A549 (cell line): ENCODE data around the gene AKTIP. TPM values are rescaled to one million over a fixed set of nuclear protein-coding genes. Genes with fewer than 3 reads are reported as not detected.

Experiments
- ATAC-seq, 2 experiments: fragments of 200-7000 bp in 1 of 2; fragments of >200 bp in 1 of 2; cut with Nextera tagmentation in 1 of 2; cut with Tn5 transposase in 1 of 2; 3 replicates each; pipeline versions ENCODE4 v1.8.0 to v1.9.1; 2018 to 2020; ENCODE audit warnings: mild to moderate bottlenecking in 1 of 2, moderate library complexity in 1 of 2
- CTCF ChIA-PET: fragments of 300-600 bp; sonication (Branson Sonifier 250); formaldehyde crosslinking; extraction: SDS; loops from one replicate; lab custom pipeline; 2021; ENCODE audit warnings: antibody characterized with exemption, inconsistent platforms; lab: Yijun Ruan, JAX
- POLR2A ChIA-PET: fragments of 350-600 bp; formaldehyde crosslinking; extraction: SDS; loops from one replicate; lab custom pipeline; 2021; ENCODE audit warnings: antibody characterized with exemption, inconsistent platforms; lab: Yijun Ruan, JAX
- DNase-seq, 2 experiments: peaks; one replicate each; pipeline versions ENCODE4 v3.0.0 to v3.0.0-alpha.2; 2011 to 2016; ENCODE audit warnings: low read depth in 1 of 2, low spot score in 1 of 2
- FAIRE-seq: peaks from 2 replicates; lab custom pipeline; 2011; peaks lifted over from hg19 to GRCh38; lab: Jason Lieb, UNC
- H3K27ac ChIP-seq, 2 experiments: fragments of >200 bp; sonication (Bioruptor Twin); formaldehyde crosslinking; 3 replicates each; pipeline ENCODE4 v1.5.1; 2016 to 2017
- H3K4me1 ChIP-seq: fragments of >200 bp; sonication (Bioruptor Twin); formaldehyde crosslinking; 3 replicates; pipeline ENCODE4 v1.6.1; 2016
- H3K4me2 ChIP-seq: fragments of >200 bp; sonication (Bioruptor Twin); formaldehyde crosslinking; 3 replicates; pipeline ENCODE4 v1.6.1; 2016
- H3K4me3 ChIP-seq: fragments of >200 bp; sonication (Bioruptor Twin); formaldehyde crosslinking; 3 replicates; pipeline ENCODE4 v1.5.1; 2016
- H3K9me3 ChIP-seq: fragments of >200 bp; sonication (Bioruptor Twin); formaldehyde crosslinking; 3 replicates; pipeline ENCODE4 v1.6.1; 2016
- BHLHE40 ChIP-seq: IDR thresholded peaks from 2 replicates; pipeline ENCODE4 v1.6.1; 2012; ENCODE audit warnings: low read depth, low read length, inconsistent platforms
- CBX2 ChIP-seq: fragments of 200-600 bp; sonication (generic); IDR thresholded peaks from 2 replicates; pipeline ENCODE4 v1.6.1; 2016; ENCODE audit warnings: low read depth, mild to moderate bottlenecking, borderline replicate concordance
- CHD4 ChIP-seq: fragments of 200-600 bp; sonication (generic); IDR thresholded peaks from 2 replicates; pipeline ENCODE4 v1.6.1; 2016; ENCODE audit warnings: antibody characterized with exemption, mild to moderate bottlenecking, borderline replicate concordance
- EHMT2 ChIP-seq: fragments of 200-600 bp; sonication (generic); IDR thresholded peaks from 2 replicates; pipeline ENCODE4 v1.6.1; 2016; ENCODE audit warnings: antibody characterized with exemption, low read depth, mild to moderate bottlenecking, moderate library complexity
- FOSL2 ChIP-seq, 2 experiments: fragments of 450-650 bp in 1 of 2; fragments of >200 bp in 1 of 2; sonication (Bioruptor Twin) in 1 of 2; formaldehyde crosslinking; IDR thresholded peaks; 2 replicates each; pipeline versions ENCODE4 v1.5.0 to v1.6.1; 2016 to 2020; ENCODE audit warnings: mild to moderate bottlenecking in 1 of 2, moderate library complexity in 1 of 2
- GATA3 ChIP-seq: IDR thresholded peaks from 2 replicates; pipeline ENCODE4 v1.6.1; 2012; ENCODE audit warnings: borderline replicate concordance
- HDAC2 ChIP-seq: fragments of 200-600 bp; sonication (generic); IDR thresholded peaks from 2 replicates; pipeline ENCODE4 v1.6.1; 2016
- HOXA7 ChIP-seq: fragments of 250-450 bp; sonication (Bioruptor Pico); IDR thresholded peaks from 2 replicates; pipeline ENCODE4 v1.5.0; 2020; ENCODE audit warnings: mild to moderate bottlenecking, moderate library complexity
- JUNB ChIP-seq: fragments of >200 bp; sonication (Bioruptor Twin); formaldehyde crosslinking; IDR thresholded peaks from 2 replicates; pipeline ENCODE4 v1.6.1; 2016
- MAFK ChIP-seq: fragments of 450-650 bp; IDR thresholded peaks from 2 replicates; pipeline ENCODE4 v1.6.1; 2014; ENCODE audit not compliant: partially characterized antibody
- MYC ChIP-seq: IDR thresholded peaks from 2 replicates; pipeline ENCODE4 v1.6.1; 2012; ENCODE audit warnings: mild to moderate bottlenecking, inconsistent platforms, low read length, improper control_type of control experiment, borderline replicate concordance
- NFE2L2 ChIP-seq: fragments of 150-350 bp; conservative IDR thresholded peaks from 2 replicates; pipeline ENCODE4 v1.6.1; 2014; ENCODE audit warnings: low read length
- NR3C1 ChIP-seq: fragments of >200 bp; sonication (Bioruptor Twin); formaldehyde crosslinking; IDR thresholded peaks from 3 replicates; pipeline ENCODE4 v1.6.1; 2017
- POLR2A ChIP-seq: IDR thresholded peaks from 2 replicates; pipeline ENCODE4 v1.6.1; 2012; ENCODE audit warnings: mild to moderate bottlenecking, low read length
- RAD21 ChIP-seq, 2 experiments: fragments of >200 bp in 1 of 2; sonication (Bioruptor Twin) in 1 of 2; formaldehyde crosslinking in 1 of 2; IDR thresholded peaks in 1 of 2; conservative IDR thresholded peaks in 1 of 2; 2 replicates in 1 of 2; 3 replicates in 1 of 2; pipeline ENCODE4 v1.6.1; 2012 to 2018; ENCODE audit warnings: inconsistent platforms in 1 of 2
- RARB ChIP-seq: fragments of 250-450 bp; sonication (Bioruptor Pico); IDR thresholded peaks from 2 replicates; pipeline ENCODE4 v1.8.0; 2021; ENCODE audit warnings: mild to moderate bottlenecking, moderate library complexity
- RNF2 ChIP-seq: fragments of 200-600 bp; sonication (generic); IDR thresholded peaks from 2 replicates; pipeline ENCODE4 v1.6.1; 2016; ENCODE audit warnings: low read depth, mild to moderate bottlenecking, antibody characterized with exemption, moderate library complexity, borderline replicate concordance
- SMC3 ChIP-seq: fragments of >200 bp; sonication (Bioruptor Twin); formaldehyde crosslinking; IDR thresholded peaks from 3 replicates; pipeline ENCODE4 v1.6.1; 2018; ENCODE audit warnings: inconsistent platforms
- SREBF2 ChIP-seq: fragments of 450-650 bp; IDR thresholded peaks from 2 replicates; pipeline ENCODE4 v1.6.1; 2014; ENCODE audit warnings: mild to moderate bottlenecking, moderate library complexity
- ZNF302 ChIP-seq: fragments of 250-450 bp; sonication (Bioruptor Pico); IDR thresholded peaks from 2 replicates; pipeline ENCODE4 v1.9.0; 2021; ENCODE audit warnings: inconsistent platforms, mild to moderate bottlenecking, moderate library complexity
- WGBS: methylation state at CpG from one replicate; pipeline ENCODE4 v1.1.6; 2017; ENCODE audit errors: missing lambda C conversion rate; 5-methylcytosine and 5-hydroxymethylcytosine counted together
- polyA plus RNA-seq, 4 experiments: library from polyadenylated mRNA; depleted of rRNA in 3 of 4; stranded (reverse); fragments of >200 nt; fragmentation: RNase III in 1 of 4; extraction: RNeasy Plus Mini Kit Qiagen cat#74134 plus additional on column Dnase treatment in 1 of 4; gene quantifications; 2 replicates in 3 of 4; 3 replicates in 1 of 4; pipeline ENCODE4 v1.2.3, GENCODE V29; 2011 to 2017
- TF ChIP-seq, protein P1 (sequence below): fragments of >200 bp; sonication (Bioruptor Twin); formaldehyde crosslinking; IDR thresholded peaks from 3 replicates; pipeline ENCODE4 v1.5.1; 2016
- TF ChIP-seq, protein P2 (sequence below): fragments of 250-450 bp; sonication (Bioruptor Pico); IDR thresholded peaks from 2 replicates; pipeline ENCODE4 v1.5.0; 2021; ENCODE audit warnings: mild to moderate bottlenecking, moderate library complexity, borderline replicate concordance
- TF ChIP-seq, protein P3 (sequence below): fragments of >200 bp; sonication (Bioruptor Twin); formaldehyde crosslinking; IDR thresholded peaks from 3 replicates; pipeline ENCODE4 v1.6.1; 2016
- TF ChIP-seq, protein P4 (sequence below): IDR thresholded peaks from 2 replicates; pipeline ENCODE4 v1.6.1; 2012; ENCODE audit warnings: low read depth, borderline replicate concordance
- TF ChIP-seq, protein P5 (sequence below): fragments of 200-600 bp; sonication (generic); IDR thresholded peaks from 2 replicates; pipeline ENCODE4 v1.6.1; 2016; ENCODE audit warnings: antibody characterized with exemption, mild to moderate bottlenecking, moderate library complexity
- TF ChIP-seq, protein P6 (sequence below): IDR thresholded peaks from 2 replicates; pipeline ENCODE4 v1.6.1; 2012

The AKTIP gene
- polyA plus RNA-seq, 2 of the 4 experiments (the other 2 are of a cell fraction): 21.0 to 48.4 TPM

DNA sequence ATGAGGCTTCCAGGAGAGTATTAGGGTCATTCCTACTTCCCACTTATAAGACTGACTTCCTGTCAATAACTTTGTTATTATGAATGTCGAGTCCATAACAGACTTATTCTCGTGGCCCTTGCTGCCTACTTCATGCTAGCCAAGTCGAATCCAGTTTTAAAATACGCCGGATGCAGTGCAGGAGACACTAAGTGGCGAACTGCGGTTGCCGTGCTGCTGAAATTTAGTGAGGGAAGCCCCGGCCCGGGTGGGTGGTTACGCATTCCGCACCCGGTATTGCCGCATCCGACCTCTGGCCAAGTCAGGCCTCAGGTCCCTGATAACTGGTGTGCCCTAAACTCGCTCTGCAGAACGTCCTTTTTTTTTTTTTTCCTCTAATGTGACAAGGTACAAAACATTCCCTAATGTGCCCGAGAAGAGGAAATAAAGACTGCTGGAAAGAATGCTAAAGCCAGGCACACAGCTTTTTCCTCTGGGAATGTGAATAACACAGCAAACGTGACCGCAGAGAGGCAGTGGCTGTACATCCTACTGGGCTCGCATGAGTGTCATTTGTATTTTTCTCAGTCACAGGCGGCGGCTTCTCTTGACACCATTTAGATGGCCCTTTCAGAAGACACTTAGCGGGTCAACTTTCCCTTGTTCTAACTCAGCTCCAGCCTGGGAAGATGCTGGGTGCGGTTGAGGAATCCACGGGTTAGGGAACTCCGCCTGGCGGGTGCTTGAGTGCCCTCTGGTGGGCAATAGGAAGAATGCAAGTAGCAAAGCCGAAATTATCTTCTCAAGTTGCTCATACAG lies 7.1 kb upstream of the AKTIP start:
- CTCF ChIA-PET: interaction anchor here (0.6 to 2.0 kb wide), 9 partner anchors 9 to 455 kb away, joined by 3 to 10 read pairs (median 3); partner anchors contain the start of gene CHD9
- POLR2A ChIA-PET: no interaction called here
- DNase-seq (peak; percentile 58 to 64), FAIRE-seq (no peak), ATAC-seq (peak; percentile 75 to 89; a peak in 5 of 6 replicates)
- Histone ChIP-seq H3K9me3 (no peaks in the 10 kb centered on the region), H3K4me1 (peaks cover 14% of the 10 kb centered on the region; the same call in 2 of the 3 replicates), H3K27ac (no peak overlapping the region), H3K4me2 (peak overlapping the region; percentile 40), H3K4me3 (no peak overlapping the region)
- WGBS: 53% methylated on average over 29 of the region's 29 CpGs
- TF ChIP-seq EHMT2: no peak
- no peak for TF ChIP-seq GATA3
- no peak for TF ChIP-seq SREBF2
- TF ChIP-seq HDAC2: no peak
- TF ChIP-seq POLR2A: no peak
- TF ChIP-seq SMC3: peak; percentile 69
- TF ChIP-seq, protein P1, sequence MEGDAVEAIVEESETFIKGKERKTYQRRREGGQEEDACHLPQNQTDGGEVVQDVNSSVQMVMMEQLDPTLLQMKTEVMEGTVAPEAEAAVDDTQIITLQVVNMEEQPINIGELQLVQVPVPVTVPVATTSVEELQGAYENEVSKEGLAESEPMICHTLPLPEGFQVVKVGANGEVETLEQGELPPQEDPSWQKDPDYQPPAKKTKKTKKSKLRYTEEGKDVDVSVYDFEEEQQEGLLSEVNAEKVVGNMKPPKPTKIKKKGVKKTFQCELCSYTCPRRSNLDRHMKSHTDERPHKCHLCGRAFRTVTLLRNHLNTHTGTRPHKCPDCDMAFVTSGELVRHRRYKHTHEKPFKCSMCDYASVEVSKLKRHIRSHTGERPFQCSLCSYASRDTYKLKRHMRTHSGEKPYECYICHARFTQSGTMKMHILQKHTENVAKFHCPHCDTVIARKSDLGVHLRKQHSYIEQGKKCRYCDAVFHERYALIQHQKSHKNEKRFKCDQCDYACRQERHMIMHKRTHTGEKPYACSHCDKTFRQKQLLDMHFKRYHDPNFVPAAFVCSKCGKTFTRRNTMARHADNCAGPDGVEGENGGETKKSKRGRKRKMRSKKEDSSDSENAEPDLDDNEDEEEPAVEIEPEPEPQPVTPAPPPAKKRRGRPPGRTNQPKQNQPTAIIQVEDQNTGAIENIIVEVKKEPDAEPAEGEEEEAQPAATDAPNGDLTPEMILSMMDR: peak; percentile 86
- TF ChIP-seq RAD21 (conservative IDR thresholded peaks at IDR 0.05 in 1 of 2, IDR thresholded peaks at IDR 0.05 in 1 of 2): peak; percentile 76 to 79
- TF ChIP-seq CBX2: no peak
- no peak for TF ChIP-seq NR3C1

DNA sequence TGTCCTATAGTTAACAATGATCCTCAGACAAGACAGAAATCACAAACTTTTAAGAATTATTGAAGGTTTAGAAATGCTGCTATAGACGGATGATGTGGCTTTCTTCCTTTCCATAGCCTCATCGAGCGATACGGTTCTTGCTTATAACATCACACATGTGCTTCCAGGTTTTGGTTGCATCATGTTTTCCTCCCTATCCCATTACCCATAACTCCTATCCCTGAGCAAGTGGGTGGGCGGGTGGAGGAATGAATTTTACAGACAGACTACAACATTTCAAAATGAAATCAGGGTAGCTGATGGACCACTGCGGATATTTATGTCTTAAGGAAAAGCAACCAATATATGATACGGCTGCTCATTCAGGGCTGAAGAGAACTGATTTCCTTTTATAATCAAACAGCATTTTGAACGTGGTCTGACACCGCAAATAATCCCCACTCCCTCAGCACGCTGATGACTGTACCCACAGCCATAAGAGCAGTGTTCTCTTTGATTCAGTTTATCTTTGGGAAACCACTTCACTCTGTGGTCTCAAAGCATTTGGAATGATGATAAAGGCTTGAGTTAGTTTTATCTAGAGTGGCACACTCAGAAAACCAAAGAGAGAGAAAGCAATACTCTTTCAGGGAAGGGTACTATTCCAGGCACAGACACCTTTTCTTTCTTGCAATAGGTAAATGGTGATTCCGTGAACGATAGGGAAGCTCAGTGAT lies 4.6 kb upstream of the AKTIP start:
- WGBS: 74% methylated on average over 12 of the region's 12 CpGs
- ATAC-seq (no peak), DNase-seq (no peak), FAIRE-seq (no peak)
- H3K9me3 ChIP-seq: no peaks in the 10 kb centered on the region
- ChIA-PET CTCF (no interaction called here), POLR2A (no interaction called here)
- no peak overlapping the region for H3K4me3 ChIP-seq
- H3K4me1 ChIP-seq: peaks cover 21% of the 10 kb centered on the region
- H3K4me2 ChIP-seq: no peak overlapping the region
- no peak overlapping the region for H3K27ac ChIP-seq
- TF ChIP-seq NFE2L2 (no peak), ZNF302 (CRISPR knock-in tag) (no peak), CBX2 (no peak), RARB (no peak), MAFK (no peak), BHLHE40 (no peak), HOXA7 (CRISPR knock-in tag) (no peak), FOSL2 (IDR thresholded peaks at IDR 0.05) (no peak), FOSL2 (CRISPR knock-in tag; IDR thresholded peaks at IDR 0.05) (no peak), RNF2 (no peak), MYC (no peak), JUNB (no peak), CHD4 (no peak)
- TF ChIP-seq, protein P2, sequence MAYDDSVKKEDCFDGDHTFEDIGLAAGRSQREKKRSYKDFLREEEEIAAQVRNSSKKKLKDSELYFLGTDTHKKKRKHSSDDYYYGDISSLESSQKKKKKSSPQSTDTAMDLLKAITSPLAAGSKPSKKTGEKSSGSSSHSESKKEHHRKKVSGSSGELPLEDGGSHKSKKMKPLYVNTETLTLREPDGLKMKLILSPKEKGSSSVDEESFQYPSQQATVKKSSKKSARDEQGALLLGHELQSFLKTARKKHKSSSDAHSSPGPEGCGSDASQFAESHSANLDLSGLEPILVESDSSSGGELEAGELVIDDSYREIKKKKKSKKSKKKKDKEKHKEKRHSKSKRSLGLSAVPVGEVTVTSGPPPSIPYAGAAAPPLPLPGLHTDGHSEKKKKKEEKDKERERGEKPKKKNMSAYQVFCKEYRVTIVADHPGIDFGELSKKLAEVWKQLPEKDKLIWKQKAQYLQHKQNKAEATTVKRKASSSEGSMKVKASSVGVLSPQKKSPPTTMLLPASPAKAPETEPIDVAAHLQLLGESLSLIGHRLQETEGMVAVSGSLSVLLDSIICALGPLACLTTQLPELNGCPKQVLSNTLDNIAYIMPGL (CRISPR knock-in tag): no peak
- TF ChIP-seq, protein P3, sequence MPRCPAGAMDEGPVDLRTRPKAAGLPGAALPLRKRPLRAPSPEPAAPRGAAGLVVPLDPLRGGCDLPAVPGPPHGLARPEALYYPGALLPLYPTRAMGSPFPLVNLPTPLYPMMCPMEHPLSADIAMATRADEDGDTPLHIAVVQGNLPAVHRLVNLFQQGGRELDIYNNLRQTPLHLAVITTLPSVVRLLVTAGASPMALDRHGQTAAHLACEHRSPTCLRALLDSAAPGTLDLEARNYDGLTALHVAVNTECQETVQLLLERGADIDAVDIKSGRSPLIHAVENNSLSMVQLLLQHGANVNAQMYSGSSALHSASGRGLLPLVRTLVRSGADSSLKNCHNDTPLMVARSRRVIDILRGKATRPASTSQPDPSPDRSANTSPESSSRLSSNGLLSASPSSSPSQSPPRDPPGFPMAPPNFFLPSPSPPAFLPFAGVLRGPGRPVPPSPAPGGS: no peak
- TF ChIP-seq, protein P4, sequence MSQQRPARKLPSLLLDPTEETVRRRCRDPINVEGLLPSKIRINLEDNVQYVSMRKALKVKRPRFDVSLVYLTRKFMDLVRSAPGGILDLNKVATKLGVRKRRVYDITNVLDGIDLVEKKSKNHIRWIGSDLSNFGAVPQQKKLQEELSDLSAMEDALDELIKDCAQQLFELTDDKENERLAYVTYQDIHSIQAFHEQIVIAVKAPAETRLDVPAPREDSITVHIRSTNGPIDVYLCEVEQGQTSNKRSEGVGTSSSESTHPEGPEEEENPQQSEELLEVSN: no peak
- TF ChIP-seq, protein P5, sequence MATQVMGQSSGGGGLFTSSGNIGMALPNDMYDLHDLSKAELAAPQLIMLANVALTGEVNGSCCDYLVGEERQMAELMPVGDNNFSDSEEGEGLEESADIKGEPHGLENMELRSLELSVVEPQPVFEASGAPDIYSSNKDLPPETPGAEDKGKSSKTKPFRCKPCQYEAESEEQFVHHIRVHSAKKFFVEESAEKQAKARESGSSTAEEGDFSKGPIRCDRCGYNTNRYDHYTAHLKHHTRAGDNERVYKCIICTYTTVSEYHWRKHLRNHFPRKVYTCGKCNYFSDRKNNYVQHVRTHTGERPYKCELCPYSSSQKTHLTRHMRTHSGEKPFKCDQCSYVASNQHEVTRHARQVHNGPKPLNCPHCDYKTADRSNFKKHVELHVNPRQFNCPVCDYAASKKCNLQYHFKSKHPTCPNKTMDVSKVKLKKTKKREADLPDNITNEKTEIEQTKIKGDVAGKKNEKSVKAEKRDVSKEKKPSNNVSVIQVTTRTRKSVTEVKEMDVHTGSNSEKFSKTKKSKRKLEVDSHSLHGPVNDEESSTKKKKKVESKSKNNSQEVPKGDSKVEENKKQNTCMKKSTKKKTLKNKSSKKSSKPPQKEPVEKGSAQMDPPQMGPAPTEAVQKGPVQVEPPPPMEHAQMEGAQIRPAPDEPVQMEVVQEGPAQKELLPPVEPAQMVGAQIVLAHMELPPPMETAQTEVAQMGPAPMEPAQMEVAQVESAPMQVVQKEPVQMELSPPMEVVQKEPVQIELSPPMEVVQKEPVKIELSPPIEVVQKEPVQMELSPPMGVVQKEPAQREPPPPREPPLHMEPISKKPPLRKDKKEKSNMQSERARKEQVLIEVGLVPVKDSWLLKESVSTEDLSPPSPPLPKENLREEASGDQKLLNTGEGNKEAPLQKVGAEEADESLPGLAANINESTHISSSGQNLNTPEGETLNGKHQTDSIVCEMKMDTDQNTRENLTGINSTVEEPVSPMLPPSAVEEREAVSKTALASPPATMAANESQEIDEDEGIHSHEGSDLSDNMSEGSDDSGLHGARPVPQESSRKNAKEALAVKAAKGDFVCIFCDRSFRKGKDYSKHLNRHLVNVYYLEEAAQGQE: no peak
- TF ChIP-seq, protein P6, sequence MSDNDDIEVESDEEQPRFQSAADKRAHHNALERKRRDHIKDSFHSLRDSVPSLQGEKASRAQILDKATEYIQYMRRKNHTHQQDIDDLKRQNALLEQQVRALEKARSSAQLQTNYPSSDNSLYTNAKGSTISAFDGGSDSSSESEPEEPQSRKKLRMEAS: no peak
